GM12873 (cell line): Measurements from ENCODE around the gene PLXNA2.

Experiments used
- CTCF ChIP-seq: IDR thresholded peaks from 2 replicates; pipeline ENCODE4 v1.5.1; 2012; ENCODE audit warnings: low read depth, mild to moderate bottlenecking, moderate library complexity, low read length, control low read depth; ENCODE audit not compliant: insufficient read depth; ENCODE audit errors: missing control alignments

Gene PLXNA2

GRCh38 chr1:208069317-208069716 lies 174.9 kb downstream of the PLXNA2 start:
- no peak for TF ChIP-seq CTCF

GRCh38 chr1:208068908-208069307 lies 175.3 kb downstream of the PLXNA2 start:
- TF ChIP-seq CTCF = no peak

- TF ChIP-seq CTCF = no peak
These were observed 175.8 kb downstream of the PLXNA2 start for GRCh38 chr1:208068407-208068806.

GRCh38 chr1:208066583-208066982 lies 177.6 kb downstream of the PLXNA2 start:
- TF ChIP-seq CTCF = no peak

- TF ChIP-seq CTCF = no peak
These were observed 178.3 kb downstream of the PLXNA2 start for GRCh38 chr1:208065862-208066261.

GRCh38 chr1:208061632-208062031 lies 182.6 kb downstream of the PLXNA2 start:
- TF ChIP-seq CTCF = no peak

- TF ChIP-seq CTCF = no peak
These were observed 183.1 kb downstream of the PLXNA2 start for GRCh38 chr1:208061118-208061517.
